CD4-positive, alpha-beta T cell (primary cell): ENCODE measurements around the gene BUD13. TPM values are rescaled to one million over a fixed set of nuclear protein-coding genes. Genes with fewer than 3 reads are reported as not detected.

Source experiments
- ATAC-seq: fragments of 200-7000 bp; cut with Tn5 transposase; one replicate; pipeline ENCODE4 v1.10.0; 2022; ENCODE audit warnings: mild to moderate bottlenecking; ENCODE audit not compliant: poor library complexity
- CTCF ChIA-PET: fragments of 350-600 bp; sonication (Branson Sonifier 250); formaldehyde crosslinking; loops from one replicate; lab custom pipeline; 2021; ENCODE audit warnings: antibody characterized with exemption, inconsistent platforms; lab: Charles Lee
- POLR2A ChIA-PET: fragments of 350-600 bp; sonication (Branson Sonifier 250); formaldehyde crosslinking; loops from one replicate; lab custom pipeline; 2021; ENCODE audit warnings: antibody characterized with exemption, inconsistent platforms; lab: Charles Lee
- DNase-seq, 14 experiments: peaks; one replicate each; pipeline ENCODE4 v3.0.0-alpha.2; 2013 to 2020; ENCODE audit warnings: mixed read lengths in 2 of 14
- H3K27ac ChIP-seq, 2 donors: one replicate each; pipeline versions ENCODE4 v1.5.1 to v1.7.0; 2013; ENCODE audit warnings: low read length in 2 of 2, low read depth in 1 of 2, mild to moderate bottlenecking in 1 of 2
- H3K27me3 ChIP-seq, 2 experiments: 1 replicate in 1 of 2; 2 replicates in 1 of 2; pipeline versions ENCODE4 v1.6.1 to v1.7.0; 2013; ENCODE audit warnings: low read length in 2 of 2, control low read depth in 1 of 2, mild to moderate bottlenecking in 1 of 2, moderate library complexity in 1 of 2; ENCODE audit not compliant: insufficient read depth in 2 of 2, control insufficient read depth in 1 of 2
- H3K36me3 ChIP-seq: one replicate; pipeline ENCODE4 v1.6.1; 2013; ENCODE audit warnings: low read length, control low read depth; ENCODE audit not compliant: insufficient read depth
- H3K4me1 ChIP-seq: one replicate; pipeline ENCODE4 v1.6.1; 2013; ENCODE audit warnings: low read length, control low read depth; ENCODE audit not compliant: insufficient read depth
- H3K4me3 ChIP-seq: one replicate; pipeline ENCODE4 v1.5.1; 2013; ENCODE audit warnings: mild to moderate bottlenecking, low read length, moderate library complexity
- H3K9me3 ChIP-seq, 2 experiments: 1 replicate in 1 of 2; 2 replicates in 1 of 2; pipeline versions ENCODE4 v1.6.1 to v1.7.0; 2013; ENCODE audit warnings: low read length in 2 of 2, mild to moderate bottlenecking in 2 of 2, control low read depth in 1 of 2, moderate library complexity in 1 of 2; ENCODE audit not compliant: control insufficient read depth in 1 of 2, insufficient read depth in 1 of 2
- H3K27ac Mint-ChIP-seq: one replicate; pipeline ENCODE4 v1.8.0; 2020; ENCODE audit warnings: mixed read lengths
- H3K27me3 Mint-ChIP-seq: one replicate; pipeline ENCODE4 v1.8.0; 2021; ENCODE audit warnings: mixed read lengths
- H3K36me3 Mint-ChIP-seq: one replicate; pipeline ENCODE4 v1.8.0; 2021; ENCODE audit warnings: low read depth, mixed read lengths
- H3K4me1 Mint-ChIP-seq: one replicate; pipeline ENCODE4 v1.8.0; 2021; ENCODE audit warnings: low read depth, mixed read lengths
- H3K4me3 Mint-ChIP-seq: one replicate; pipeline ENCODE4 v1.8.0; 2020; ENCODE audit warnings: mild to moderate bottlenecking, mixed read lengths
- H3K9me3 Mint-ChIP-seq: one replicate; pipeline ENCODE4 v1.8.0; 2020; ENCODE audit warnings: mixed read lengths
- CTCF ChIP-seq: fragments of 200-600 bp; IDR thresholded peaks from one replicate; pipeline ENCODE4 v1.8.0; 2022; ENCODE audit warnings: antibody characterized with exemption, mild to moderate bottlenecking
- intact Hi-C, 2 experiments: fragments of 100-400 bp; cut with DNase I in 1 of 2; cut with micrococcal nuclease in 1 of 2; formaldehyde crosslinking; loops; one replicate each; pipeline versions ENCODE4 v1.15.1 to v1.9.0; 2023 to 2025; cut with DNase I, micrococcal nuclease
- total RNA-seq, 174 experiments: library from RNA in 2 of 174; stranded (reverse) in 2 of 174; gene quantifications; one replicate each; pipeline ENCODE4 v1.2.3 and lab custom pipeline; 2021 to 2026

The BUD13 gene
- total RNA-seq, 2 experiments from 2014 or later: 9.2 to 10.1 TPM

- Mint-ChIP-seq H3K4me1 (no peaks in the 10 kb centered on the region), H3K36me3 (no peaks in the 10 kb centered on the region), H3K9me3 (no peaks in the 10 kb centered on the region), H3K27me3 (no peaks in the 10 kb centered on the region), H3K27ac (no peak overlapping the region), H3K4me3 (no peak overlapping the region)
- Histone ChIP-seq H3K4me3 (no peak overlapping the region), H3K36me3 (no peaks in the 10 kb centered on the region), H3K27ac (no peak overlapping the region), H3K4me1 (no peaks in the 10 kb centered on the region), H3K9me3 (no peaks in the 10 kb centered on the region), H3K27me3 (no peaks in the 10 kb centered on the region)
- TF ChIP-seq CTCF: no peak
- CTCF ChIA-PET: interaction anchor here (2.0 kb wide), 1 partner anchor 15 kb away, joined by 5 read pairs; no protein-coding TSS in a partner anchor
- ATAC-seq: no peak
- intact Hi-C loops: no loop called here
- DNase-seq: no peak
- POLR2A ChIA-PET: no interaction called here
Observed at GRCh38 chr11:116821050-116821918, 48.5 kb upstream of the BUD13 start.

- CTCF ChIA-PET: no interaction called here
- DNase-seq: no peak
- intact Hi-C loops: no loop called here
Observed at GRCh38 chr11:116819049-116819448, 46.3 kb upstream of the BUD13 start.

GRCh38 chr11:116814502-116814901, 41.7 kb upstream of the BUD13 start:
- ATAC-seq (no peak), DNase-seq (no peak)
- H3K4me3 ChIP-seq: no peak overlapping the region
- no peak overlapping the region for H3K27ac ChIP-seq
- H3K9me3 ChIP-seq: no peaks in the 10 kb centered on the region
- no peaks in the 10 kb centered on the region for H3K36me3 Mint-ChIP-seq
- H3K4me3 Mint-ChIP-seq: no peak overlapping the region
- no peaks in the 10 kb centered on the region for H3K4me1 ChIP-seq
- CTCF ChIA-PET: no interaction called here
- no peak for TF ChIP-seq CTCF
- no peaks in the 10 kb centered on the region for H3K9me3 Mint-ChIP-seq
- H3K36me3 ChIP-seq: no peaks in the 10 kb centered on the region
- intact Hi-C loops: no loop called here
- no peaks in the 10 kb centered on the region for H3K27me3 ChIP-seq
- H3K27me3 Mint-ChIP-seq: no peaks in the 10 kb centered on the region
- POLR2A ChIA-PET: no interaction called here
- H3K27ac Mint-ChIP-seq: no peak overlapping the region
- H3K4me1 Mint-ChIP-seq: no peaks in the 10 kb centered on the region

More at GRCh38 chr11:116819049-116819448, 46.3 kb upstream of the BUD13 start:
- POLR2A ChIA-PET: no interaction called here
- H3K9me3 ChIP-seq: no peaks in the 10 kb centered on the region
- no peak for ATAC-seq
- no peak overlapping the region for H3K27ac ChIP-seq
- no peak for TF ChIP-seq CTCF
- H3K36me3 Mint-ChIP-seq: no peaks in the 10 kb centered on the region
- H3K4me1 ChIP-seq: no peaks in the 10 kb centered on the region
- H3K4me1 Mint-ChIP-seq: no peaks in the 10 kb centered on the region
- no peak overlapping the region for H3K4me3 ChIP-seq
- H3K9me3 Mint-ChIP-seq: no peaks in the 10 kb centered on the region
- no peaks in the 10 kb centered on the region for H3K36me3 ChIP-seq
- no peak overlapping the region for H3K27ac Mint-ChIP-seq
- H3K4me3 Mint-ChIP-seq: no peak overlapping the region
- H3K27me3 Mint-ChIP-seq: no peaks in the 10 kb centered on the region
- no peaks in the 10 kb centered on the region for H3K27me3 ChIP-seq
